Tibial nerve (tissue), 4 donors: Measurements from ENCODE around the gene DDB1. TPM values are rescaled to one million over a fixed set of nuclear protein-coding genes. Genes with fewer than 3 reads are reported as not detected.

Source experiments
- DNase-seq, 2 donors: peaks; one replicate each; pipeline ENCODE4 v3.0.0-alpha.2; 2019; ENCODE audit warnings: low spot score in 2 of 2
- H3K27ac ChIP-seq, 4 donors: fragments of 200-600 bp; sonication (generic) in 3 of 4; one replicate each; pipeline ENCODE4 v1.5.1; 2017 to 2019; ENCODE audit warnings: mild to moderate bottlenecking in 1 of 4
- H3K27me3 ChIP-seq, 2 donors: fragments of 200-600 bp; sonication (generic) in 1 of 2; one replicate each; pipeline versions ENCODE4 v1.5.1 to v1.6.0; 2017 to 2019
- H3K36me3 ChIP-seq, 3 donors: fragments of 200-600 bp; sonication (generic); one replicate each; pipeline ENCODE4 v1.5.1; 2018 to 2019
- H3K4me1 ChIP-seq, 4 donors: fragments of 200-600 bp; sonication (generic) in 3 of 4; one replicate each; pipeline ENCODE4 v1.5.1; 2017 to 2019
- H3K4me3 ChIP-seq, 4 donors: fragments of 200-600 bp; sonication (generic) in 3 of 4; one replicate each; pipeline ENCODE4 v1.5.1; 2017 to 2019; ENCODE audit warnings: mild to moderate bottlenecking in 1 of 4, moderate library complexity in 1 of 4
- H3K9me3 ChIP-seq, 4 donors: fragments of 200-600 bp; sonication (generic) in 3 of 4; one replicate each; pipeline ENCODE4 v1.5.1; 2017 to 2019
- CTCF ChIP-seq, 5 experiments: fragments of 200-600 bp in 3 of 5; fragments of 450-650 bp in 2 of 5; sonication (generic) in 3 of 5; IDR thresholded peaks; one replicate each; pipeline ENCODE4 v1.5.1; 2016 to 2019; ENCODE audit warnings: antibody characterized with exemption in 5 of 5, mild to moderate bottlenecking in 3 of 5, moderate library complexity in 2 of 5
- EP300 ChIP-seq, 2 donors: sonication (generic); formaldehyde crosslinking; IDR thresholded peaks; one replicate each; pipeline ENCODE4 v1.6.1; 2017; ENCODE audit warnings: antibody characterized with exemption in 2 of 2, mild to moderate bottlenecking in 1 of 2
- POLR2A ChIP-seq, 2 donors: fragments of 450-650 bp; IDR thresholded peaks; one replicate each; pipeline ENCODE4 v1.6.1; 2017; ENCODE audit warnings: antibody characterized with exemption in 2 of 2, mild to moderate bottlenecking in 2 of 2, moderate library complexity in 2 of 2
- WGBS, 2 donors: methylation state at CpG; one replicate each; pipeline ENCODE4 v1.1.5; 2018; 5-methylcytosine and 5-hydroxymethylcytosine counted together
- total RNA-seq, 4 donors: library from RNA; depleted of rRNA; stranded (reverse); fragments of >200 nt; gene quantifications; one replicate each; pipeline ENCODE4 v1.1.0, GENCODE V29; 2016

Gene DDB1
- total RNA-seq, 4 donors from 2014 or later: 100 to 138 (median 113) TPM

- Histone ChIP-seq H3K27ac (no peak overlapping the region), H3K4me3 (no peak overlapping the region), H3K27me3 (no peaks in the 10 kb centered on the region), H3K4me1 (peaks cover 0 to 9% (median 2%) of the 10 kb centered on the region in 4 donors), H3K9me3 (no peaks in the 10 kb centered on the region), H3K36me3 (peaks cover 0 to 71% (median 8%) of the 10 kb centered on the region in 3 donors)
- WGBS, 2 donors: 83 to 87% methylated on average over 2 of the region's 2 CpGs
- TF ChIP-seq CTCF (IDR thresholded peaks at IDR 0.05) (no peak), EP300 (IDR thresholded peaks at IDR 0.05) (no peak), POLR2A (IDR thresholded peaks at IDR 0.05) (no peak)
- no peak for DNase-seq
These were observed 21.3 kb upstream of the DDB1 start for GRCh38 chr11:61354208-61354607.

GRCh38 chr11:61353131-61354067 lies 20.5 kb upstream of the DDB1 start:
- 84 to 88% methylated on average over 15 of the region's 15 CpGs for WGBS, 2 donors
- no peak for DNase-seq
- TF ChIP-seq POLR2A (IDR thresholded peaks at IDR 0.05) (no peak), CTCF (IDR thresholded peaks at IDR 0.05) (no peak), EP300 (IDR thresholded peaks at IDR 0.05) (no peak)

GRCh38 chr11:61352038-61352437 lies 19.1 kb upstream of the DDB1 start:
- Histone ChIP-seq H3K36me3 (peaks cover 0 to 92% (median 8%) of the 10 kb centered on the region in 3 donors), H3K27ac (no peak overlapping the region)

More at GRCh38 chr11:61353131-61354067, 20.5 kb upstream of the DDB1 start:
- no peak overlapping the region for H3K27ac ChIP-seq
- no peaks in the 10 kb centered on the region for H3K9me3 ChIP-seq
- no peaks in the 10 kb centered on the region for H3K27me3 ChIP-seq
- no peak overlapping the region for H3K4me3 ChIP-seq
- peaks cover 0 to 9% (median 1%) of the 10 kb centered on the region in 4 donors for H3K4me1 ChIP-seq
- peaks cover 0 to 79% (median 8%) of the 10 kb centered on the region in 3 donors for H3K36me3 ChIP-seq

GRCh38 chr11:61350803-61351202 lies 17.9 kb upstream of the DDB1 start:
- Histone ChIP-seq H3K36me3 (peaks cover 0 to 96% (median 8%) of the 10 kb centered on the region in 3 donors), H3K4me3 (no peak overlapping the region), H3K4me1 (peaks cover 0 to 5% (median 1%) of the 10 kb centered on the region in 4 donors), H3K27me3 (no peaks in the 10 kb centered on the region), H3K9me3 (no peaks in the 10 kb centered on the region), H3K27ac (no peak overlapping the region)
- TF ChIP-seq EP300 (IDR thresholded peaks at IDR 0.05) (no peak), CTCF (IDR thresholded peaks at IDR 0.05) (no peak), POLR2A (IDR thresholded peaks at IDR 0.05) (no peak)
- WGBS, 2 donors: 80 to 96% methylated on average over 8 of the region's 8 CpGs
- no peak for DNase-seq

More at GRCh38 chr11:61352038-61352437, 19.1 kb upstream of the DDB1 start:
- no peak overlapping the region for H3K4me3 ChIP-seq
- WGBS, 2 donors: 81 to 82% methylated on average over 8 of the region's 8 CpGs
- peak in 1 of 2 donors; percentile 27 for DNase-seq
- H3K4me1 ChIP-seq: peaks cover 0 to 5% (median 1%) of the 10 kb centered on the region in 4 donors
- TF ChIP-seq EP300 (IDR thresholded peaks at IDR 0.05) (peak in 1 of 2 donors; percentile 57), CTCF (IDR thresholded peaks at IDR 0.05) (no peak), POLR2A (IDR thresholded peaks at IDR 0.05) (no peak)
- no peaks in the 10 kb centered on the region for H3K27me3 ChIP-seq
- no peaks in the 10 kb centered on the region for H3K9me3 ChIP-seq

- Histone ChIP-seq H3K4me3 (no peak overlapping the region), H3K36me3 (peaks cover 0 to 96% (median 8%) of the 10 kb centered on the region in 3 donors), H3K9me3 (no peaks in the 10 kb centered on the region), H3K27ac (no peak overlapping the region), H3K27me3 (no peaks in the 10 kb centered on the region), H3K4me1 (peaks cover 0 to 5% (median 2%) of the 10 kb centered on the region in 4 donors)
- no peak for TF ChIP-seq POLR2A (IDR thresholded peaks at IDR 0.05)
- no peak for TF ChIP-seq CTCF (IDR thresholded peaks at IDR 0.05)
- TF ChIP-seq EP300 (IDR thresholded peaks at IDR 0.05): no peak
- 100% methylated on average over 1 of the region's 1 CpG for WGBS, 2 donors
- DNase-seq: no peak
These were observed 17.4 kb upstream of the DDB1 start for GRCh38 chr11:61350336-61350735.
